Retinal pigment epithelial cell (primary cell): Measurements from ENCODE around the gene SETD1B.

ENCODE experiments used
- DNase-seq: peaks from one replicate; pipeline ENCODE4 v3.0.0-alpha.2; 2010; ENCODE audit warnings: low read depth
- H3K4me3 ChIP-seq: 2 replicates; pipeline ENCODE4 v1.5.1; 2011; ENCODE audit warnings: mild to moderate bottlenecking, low read length, control low read depth, moderate library complexity
- TF ChIP-seq, protein P1 (sequence below): conservative IDR thresholded peaks from 2 replicates; pipeline ENCODE4 v1.5.1; 2011; ENCODE audit warnings: low read depth, low read length, control low read depth, inconsistent platforms

The SETD1B gene

DNA sequence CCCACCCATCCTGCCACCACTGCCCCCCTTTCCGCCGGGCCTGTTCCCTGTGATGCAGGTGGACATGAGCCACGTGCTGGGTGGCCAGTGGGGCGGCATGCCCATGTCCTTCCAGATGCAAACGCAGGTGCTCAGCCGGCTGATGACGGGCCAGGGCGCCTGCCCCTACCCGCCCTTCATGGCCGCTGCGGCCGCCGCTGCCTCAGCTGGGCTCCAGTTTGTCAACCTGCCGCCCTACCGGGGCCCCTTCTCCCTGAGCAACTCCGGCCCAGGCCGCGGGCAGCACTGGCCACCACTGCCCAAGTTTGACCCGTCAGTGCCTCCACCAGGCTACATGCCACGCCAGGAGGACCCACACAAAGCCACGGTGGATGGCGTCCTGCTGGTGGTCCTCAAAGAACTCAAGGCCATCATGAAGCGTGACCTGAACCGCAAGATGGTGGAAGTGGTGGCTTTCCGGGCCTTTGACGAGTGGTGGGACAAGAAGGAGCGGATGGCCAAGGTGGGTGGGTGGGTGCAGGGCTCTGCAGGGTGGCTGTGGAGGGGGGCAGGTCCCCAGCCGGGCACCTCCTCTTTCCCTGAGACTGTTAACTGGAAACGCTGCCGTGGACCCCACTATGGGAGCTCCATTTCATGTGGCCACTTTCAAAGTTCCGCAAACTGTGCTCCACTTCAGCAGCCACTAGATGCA lies 10.8 kb downstream of the SETD1B start:
- no peak overlapping the region for H3K4me3 ChIP-seq
- TF ChIP-seq, protein P1, sequence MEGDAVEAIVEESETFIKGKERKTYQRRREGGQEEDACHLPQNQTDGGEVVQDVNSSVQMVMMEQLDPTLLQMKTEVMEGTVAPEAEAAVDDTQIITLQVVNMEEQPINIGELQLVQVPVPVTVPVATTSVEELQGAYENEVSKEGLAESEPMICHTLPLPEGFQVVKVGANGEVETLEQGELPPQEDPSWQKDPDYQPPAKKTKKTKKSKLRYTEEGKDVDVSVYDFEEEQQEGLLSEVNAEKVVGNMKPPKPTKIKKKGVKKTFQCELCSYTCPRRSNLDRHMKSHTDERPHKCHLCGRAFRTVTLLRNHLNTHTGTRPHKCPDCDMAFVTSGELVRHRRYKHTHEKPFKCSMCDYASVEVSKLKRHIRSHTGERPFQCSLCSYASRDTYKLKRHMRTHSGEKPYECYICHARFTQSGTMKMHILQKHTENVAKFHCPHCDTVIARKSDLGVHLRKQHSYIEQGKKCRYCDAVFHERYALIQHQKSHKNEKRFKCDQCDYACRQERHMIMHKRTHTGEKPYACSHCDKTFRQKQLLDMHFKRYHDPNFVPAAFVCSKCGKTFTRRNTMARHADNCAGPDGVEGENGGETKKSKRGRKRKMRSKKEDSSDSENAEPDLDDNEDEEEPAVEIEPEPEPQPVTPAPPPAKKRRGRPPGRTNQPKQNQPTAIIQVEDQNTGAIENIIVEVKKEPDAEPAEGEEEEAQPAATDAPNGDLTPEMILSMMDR = no peak
- DNase-seq = no peak

DNA sequence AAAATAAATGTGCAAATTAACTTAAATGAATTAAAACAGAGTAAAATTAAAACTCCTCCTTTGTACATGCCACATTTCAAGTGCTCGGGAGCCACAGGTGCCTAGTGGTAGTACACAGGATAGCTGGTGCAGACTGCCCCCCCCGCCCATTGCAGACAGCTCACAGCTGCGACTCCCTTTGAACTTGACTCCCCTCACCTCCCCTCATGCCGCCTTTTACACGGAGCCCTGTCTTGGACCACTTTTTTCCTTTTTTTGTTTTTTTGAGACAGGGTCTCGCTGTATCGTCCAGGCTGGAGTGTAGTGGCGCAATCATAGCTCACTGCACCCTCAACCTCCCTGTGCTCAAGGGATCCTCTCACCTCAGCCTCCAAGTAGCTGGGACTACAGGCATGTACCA lies 11.5 kb downstream of the SETD1B start:
- no peak for DNase-seq
- H3K4me3 ChIP-seq = no peak overlapping the region
- TF ChIP-seq, protein P1 = no peak

DNA sequence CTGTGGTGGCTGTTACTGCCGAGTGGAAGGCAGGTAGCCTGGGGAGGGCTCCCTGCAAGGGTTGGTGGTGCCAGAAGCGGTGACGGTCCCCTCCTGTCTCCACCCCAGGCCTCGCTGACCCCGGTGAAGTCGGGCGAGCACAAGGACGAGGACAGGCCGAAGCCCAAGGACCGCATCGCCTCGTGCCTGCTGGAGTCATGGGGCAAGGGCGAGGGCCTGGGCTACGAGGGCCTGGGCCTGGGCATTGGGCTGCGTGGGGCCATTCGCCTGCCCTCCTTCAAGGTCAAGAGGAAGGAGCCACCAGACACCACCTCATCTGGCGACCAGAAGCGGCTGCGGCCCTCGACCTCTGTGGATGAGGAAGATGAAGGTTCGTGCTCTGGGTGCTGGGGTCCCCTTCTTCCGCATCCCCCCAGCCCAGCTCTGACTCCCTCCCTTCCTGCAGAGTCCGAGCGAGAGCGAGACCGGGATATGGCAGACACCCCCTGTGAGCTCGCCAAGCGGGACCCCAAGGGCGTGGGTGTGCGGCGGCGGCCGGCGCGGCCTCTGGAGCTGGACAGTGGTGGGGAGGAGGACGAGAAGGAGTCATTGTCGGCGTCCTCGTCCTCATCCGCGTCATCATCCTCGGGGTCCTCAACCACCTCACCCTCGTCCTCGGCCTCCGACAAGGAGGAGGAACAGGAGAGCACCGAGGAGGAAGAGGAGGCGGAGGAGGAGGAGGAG lies 13.3 kb downstream of the SETD1B start:
- no peak for DNase-seq
- H3K4me3 ChIP-seq = no peak overlapping the region

DNA sequence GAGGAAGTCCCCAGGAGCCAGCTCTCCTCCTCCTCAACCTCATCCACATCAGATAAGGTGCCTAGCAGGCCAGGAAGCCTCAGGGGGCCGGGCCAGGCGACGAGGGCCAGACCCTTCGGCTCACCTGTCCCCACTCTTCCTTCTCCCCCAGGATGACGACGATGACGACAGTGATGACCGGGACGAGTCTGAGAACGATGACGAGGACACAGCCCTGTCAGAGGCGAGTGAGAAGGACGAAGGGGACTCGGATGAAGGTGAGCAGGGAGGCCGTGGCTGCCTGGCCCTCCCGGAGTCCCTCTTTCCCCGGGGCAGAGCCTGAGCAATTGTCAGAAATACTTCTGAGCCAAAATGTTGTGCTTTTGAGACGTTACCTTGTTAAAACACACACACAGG lies 13.8 kb downstream of the SETD1B start:
- no peak for DNase-seq
- H3K4me3 ChIP-seq = no peak overlapping the region
- TF ChIP-seq, protein P1 = no peak

More for the DNA sequence above, 13.3 kb downstream of the SETD1B start:
- TF ChIP-seq, protein P1 = no peak

DNA sequence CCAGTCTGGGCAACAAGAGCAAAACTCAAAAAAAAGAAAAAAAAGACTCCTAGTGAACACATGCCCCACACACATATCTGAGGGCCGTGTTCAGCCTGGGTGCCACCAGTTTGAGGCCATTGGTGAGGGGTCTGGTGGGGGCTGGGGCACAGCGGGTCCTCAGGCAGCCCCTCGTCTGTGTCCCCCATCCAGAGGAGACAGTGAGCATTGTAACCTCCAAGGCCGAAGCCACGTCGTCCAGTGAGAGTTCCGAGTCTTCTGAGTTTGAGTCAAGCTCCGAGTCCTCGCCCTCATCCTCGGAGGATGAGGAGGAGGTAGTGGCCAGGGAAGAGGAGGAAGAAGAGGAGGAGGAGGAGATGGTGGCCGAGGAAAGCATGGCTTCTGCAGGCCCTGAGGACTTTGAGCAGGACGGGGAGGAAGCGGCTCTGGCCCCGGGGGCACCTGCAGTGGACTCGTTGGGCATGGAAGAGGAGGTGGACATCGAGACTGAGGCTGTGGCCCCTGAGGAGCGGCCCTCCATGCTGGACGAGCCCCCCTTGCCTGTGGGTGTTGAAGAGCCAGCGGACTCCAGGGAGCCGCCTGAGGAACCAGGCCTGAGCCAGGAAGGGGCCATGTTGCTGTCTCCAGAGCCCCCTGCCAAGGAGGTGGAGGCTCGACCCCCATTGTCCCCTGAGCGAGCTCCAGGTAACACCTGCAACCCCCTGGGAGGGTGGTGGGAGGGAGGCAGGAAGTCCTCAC lies 15.6 kb downstream of the SETD1B start:
- no peak for DNase-seq
- no peak overlapping the region for H3K4me3 ChIP-seq
- TF ChIP-seq, protein P1 = no peak

DNA sequence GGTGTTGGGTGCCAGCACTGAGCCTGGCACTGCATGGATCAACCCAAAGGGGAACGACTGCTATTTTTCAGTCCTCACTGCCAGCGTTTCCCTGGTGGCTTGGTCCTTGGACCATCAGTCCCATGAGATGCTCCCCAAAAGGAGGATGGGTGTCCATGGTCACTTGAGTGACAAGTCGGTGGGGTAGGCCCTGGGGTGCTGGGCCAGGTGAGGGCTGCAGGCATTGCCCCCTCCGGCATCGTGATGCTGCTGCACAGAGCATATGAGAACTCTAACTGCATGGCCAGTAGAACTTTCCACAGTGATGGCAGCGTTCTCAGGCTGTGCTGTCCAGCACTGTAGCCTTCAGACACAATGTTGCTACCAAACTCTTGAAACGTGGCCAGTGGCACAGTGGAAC lies 16.2 kb downstream of the SETD1B start:
- TF ChIP-seq, protein P1 = no peak
- no peak overlapping the region for H3K4me3 ChIP-seq
- DNase-seq = no peak
